Endometrial microvascular endothelial cells (primary cell): ENCODE data around the gene SPINK8. TPM values are rescaled to one million over a fixed set of nuclear protein-coding genes. Genes with fewer than 3 reads are reported as not detected.
"Not testable (repeated sequence)": the region's sequence is repeated elsewhere in the genome, so short reads cannot be mapped to it uniquely, and the experiment has no call there.

Experiments
- in situ Hi-C: cut with HindIII; loops from 2 replicates; pipeline ENCODE4 v1.10.0; 2017; ENCODE audit warnings: low sequenced_read_pairs, low pct_unique_long_range_greater_than_20kb; ENCODE audit errors: inconsistent ontology term
- total RNA-seq: library from RNA; depleted of rRNA; stranded (reverse); fragments of >200 nt; gene quantifications from one replicate; pipeline ENCODE4 v1.2.3, GENCODE V29; 2015; ENCODE audit errors: inconsistent ontology term

The SPINK8 gene
- total RNA-seq = not detected

- in situ Hi-C loops = not testable (repeated sequence)
Measured at GRCh38 chr3:48333346-48334245, at the start of gene SPINK8. SPINK8 (minus strand) TSS chr3:48333661; CDS start chr3:48328341, 5,320 bp downstream.

DNA sequence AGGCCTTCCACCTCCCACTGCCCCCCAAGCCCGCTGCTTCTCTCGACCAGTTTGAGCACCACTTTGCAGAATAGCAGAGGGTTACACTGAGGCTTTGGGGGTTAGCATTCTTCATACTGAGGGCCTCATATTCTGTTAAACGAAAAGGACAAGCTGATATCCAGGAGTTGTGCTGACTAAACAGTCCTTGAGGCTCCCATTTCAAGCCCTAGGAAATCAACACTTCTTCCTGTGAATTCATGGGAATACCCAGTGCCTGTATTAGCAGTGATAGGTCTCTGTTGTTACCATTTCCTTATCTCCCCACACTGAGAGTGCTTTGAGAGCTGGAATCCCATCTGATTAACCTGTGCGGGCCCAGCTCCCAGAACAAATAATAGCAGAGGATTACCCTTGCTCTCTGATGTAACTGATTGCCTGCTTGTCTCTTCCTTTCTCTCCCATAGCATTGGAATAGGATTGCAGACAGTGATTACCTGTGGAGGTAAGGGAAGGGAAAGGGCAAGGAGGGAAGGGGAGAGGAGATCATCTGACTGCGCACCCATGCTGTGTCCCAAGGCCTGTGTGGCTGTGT lies 39.5 kb upstream of the SPINK8 start:
- in situ Hi-C loops = no loop called here

DNA sequence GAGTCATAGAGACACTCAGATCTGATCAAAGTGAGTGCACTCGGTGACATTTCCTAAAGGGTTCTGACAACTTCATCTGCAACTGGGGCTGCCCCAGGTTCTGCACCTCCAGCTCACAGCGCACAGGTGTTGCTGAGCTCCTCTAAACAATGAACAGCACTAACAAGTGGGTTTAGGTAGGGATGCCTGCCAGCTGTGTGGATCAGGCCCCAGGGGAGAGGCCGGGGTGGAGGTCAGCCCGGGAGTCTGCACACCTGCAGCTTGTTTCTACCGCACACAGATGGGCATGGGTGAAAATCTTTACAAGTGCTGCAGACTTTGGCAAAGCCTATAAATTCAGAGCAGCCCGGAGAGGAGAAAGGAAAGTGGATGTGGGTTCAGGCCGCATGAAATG lies 38.9 kb upstream of the SPINK8 start:
- in situ Hi-C loops = no loop called here

DNA sequence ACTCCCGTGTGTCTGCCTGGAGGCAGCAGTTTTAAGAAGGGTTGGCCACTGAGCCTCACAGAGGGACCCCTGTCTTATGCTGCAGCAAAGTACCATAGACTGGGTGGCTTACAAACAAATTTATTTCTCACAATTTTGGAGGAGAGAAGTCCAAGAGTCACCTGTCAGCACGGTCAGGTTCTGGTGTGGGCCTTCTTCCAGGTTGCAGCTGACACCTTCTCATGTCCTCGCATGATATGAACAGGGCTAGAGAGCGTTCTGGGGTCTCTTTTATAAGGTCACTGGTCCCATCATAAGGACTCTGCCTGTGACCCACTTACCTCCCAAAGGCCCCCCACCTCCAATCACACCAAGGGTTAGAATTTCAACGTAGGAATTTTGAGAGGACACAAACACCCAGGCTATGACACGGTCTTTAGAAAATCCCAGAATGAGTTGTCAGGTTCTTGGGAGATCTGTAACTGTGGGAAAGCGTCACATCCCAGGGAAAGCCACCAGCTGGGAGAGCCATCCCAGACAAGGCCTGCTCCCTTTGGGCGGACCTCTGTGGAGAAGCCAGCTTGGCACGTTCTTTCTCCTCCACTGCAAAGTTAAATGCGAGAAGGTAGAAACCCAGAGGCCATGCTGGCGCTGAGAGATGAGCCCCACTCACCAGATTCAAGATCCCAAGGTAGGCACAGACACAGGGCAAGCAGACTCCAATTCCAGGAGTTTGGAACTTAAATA lies 38.4 kb upstream of the SPINK8 start, which contains the start of gene FBXW12:
FBXW12 (plus strand) TSS at position 569 of the 726 bp plus-strand sequence. CDS start 549 bp downstream, outside the sequence.
- in situ Hi-C loops = no loop called here

- in situ Hi-C loops = no loop called here
Measured at GRCh38 chr3:48370333-48370713, 36.9 kb upstream of the SPINK8 start.

DNA sequence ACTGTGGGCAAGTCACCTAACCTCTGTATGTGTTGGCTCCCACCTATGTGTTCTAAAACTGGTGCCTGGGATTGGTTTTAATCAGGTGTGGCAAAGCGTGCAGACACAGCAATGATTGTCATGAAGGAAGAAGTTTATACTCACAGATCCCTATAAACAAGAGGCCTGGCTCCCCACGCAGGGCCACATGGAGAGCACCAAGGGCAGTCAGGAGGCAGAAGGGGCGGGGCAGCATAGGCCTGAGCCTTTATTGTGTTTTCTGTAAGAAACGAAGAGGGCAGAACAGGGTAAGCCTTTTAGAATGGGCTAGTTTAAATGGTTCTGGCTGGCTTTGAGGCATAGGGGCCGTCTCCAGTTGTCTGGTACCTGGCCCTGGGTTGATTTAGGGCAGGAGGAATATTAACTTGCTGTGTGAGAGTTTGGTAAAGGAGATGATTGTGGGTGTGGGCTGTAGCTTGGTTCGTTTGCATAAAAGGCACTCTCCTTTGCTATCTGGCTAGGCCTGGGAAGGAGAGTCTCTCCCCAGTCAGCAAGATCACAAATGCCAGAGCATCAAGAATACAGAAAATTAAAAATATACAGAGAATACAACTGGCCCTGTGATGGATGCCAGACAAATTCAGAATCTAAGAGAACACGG lies 36.4 kb upstream of the SPINK8 start:
- in situ Hi-C loops = no loop called here

GRCh38 chr3:48367201-48367600 lies 33.7 kb upstream of the SPINK8 start:
- in situ Hi-C loops = no loop called here

GRCh38 chr3:48364840-48365239 lies 31.4 kb upstream of the SPINK8 start:
- in situ Hi-C loops = no loop called here

GRCh38 chr3:48361928-48362327 lies 28.5 kb upstream of the SPINK8 start:
- in situ Hi-C loops = no loop called here

DNA sequence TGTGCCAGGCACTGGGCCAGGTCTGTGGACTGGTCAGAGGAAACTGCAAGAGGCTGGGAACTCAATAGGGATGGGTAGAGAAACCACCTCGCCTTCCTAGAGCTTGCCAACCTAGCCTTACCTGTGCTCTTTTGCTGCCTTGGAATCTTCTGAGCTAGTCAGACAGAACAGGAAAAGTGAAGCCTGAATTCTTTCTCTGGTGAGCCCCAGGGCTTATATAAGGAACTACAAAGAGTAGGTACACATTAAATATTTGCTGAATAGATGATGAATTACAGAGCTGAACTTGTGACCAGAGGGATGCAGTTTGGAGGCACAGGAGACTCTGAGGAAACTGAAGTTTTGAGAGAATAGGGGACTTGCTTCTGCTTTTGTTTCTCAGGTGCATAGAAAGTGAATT lies 23.0 kb upstream of the SPINK8 start:
- in situ Hi-C loops = no loop called here

GRCh38 chr3:48353987-48354386 lies 20.5 kb upstream of the SPINK8 start:
- in situ Hi-C loops = no loop called here

- in situ Hi-C loops = no loop called here
Measured at GRCh38 chr3:48352546-48352945, 19.1 kb upstream of the SPINK8 start.

DNA sequence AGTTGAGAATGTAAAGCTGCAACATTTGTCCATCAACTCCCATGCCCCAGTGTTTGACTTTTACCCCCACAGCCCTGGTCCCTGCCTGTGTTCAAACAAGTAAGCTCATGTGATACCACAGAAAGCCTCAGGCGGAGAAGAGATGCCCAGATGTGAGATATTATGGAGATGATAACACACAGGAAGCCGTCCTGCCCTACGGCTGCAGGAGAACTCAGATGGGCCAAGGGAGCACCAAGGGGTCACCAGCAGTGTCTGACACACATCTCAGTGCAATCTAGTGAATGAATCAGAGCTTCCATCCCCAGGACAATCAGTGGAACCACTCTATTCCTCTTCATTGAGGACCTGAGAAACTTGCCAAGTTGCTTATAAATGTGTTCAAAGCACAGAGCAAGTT lies 14.0 kb upstream of the SPINK8 start:
- in situ Hi-C loops = no loop called here

DNA sequence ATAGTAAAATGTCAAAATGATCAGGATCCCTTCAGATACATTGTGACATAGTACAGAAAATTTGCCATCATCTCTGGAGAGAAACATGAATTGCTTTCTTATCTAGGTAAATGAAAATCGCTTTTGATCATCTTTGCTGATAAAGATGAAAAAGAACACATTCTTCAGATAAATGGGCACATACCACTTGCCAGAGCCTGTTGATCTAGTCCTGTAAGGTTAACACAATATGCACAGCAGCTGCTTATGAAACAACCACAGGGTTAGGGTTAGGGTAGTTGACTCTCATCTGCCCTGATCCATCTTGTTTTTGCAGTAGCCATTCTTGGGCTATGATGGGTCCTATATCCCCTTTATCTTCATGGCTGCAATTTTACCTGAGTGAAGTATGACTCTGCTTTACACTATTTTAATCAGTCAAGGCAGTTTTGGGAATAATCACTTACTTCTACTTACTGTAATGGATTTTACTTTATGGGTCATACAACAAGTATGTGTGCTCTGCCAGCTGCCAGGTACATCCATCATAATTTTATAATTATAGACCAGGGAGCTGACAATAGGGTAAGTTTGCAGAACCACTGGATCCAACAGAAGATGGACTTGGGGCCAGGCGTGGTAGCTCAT lies 12.6 kb upstream of the SPINK8 start:
- in situ Hi-C loops = no loop called here

GRCh38 chr3:48344867-48345507 lies 11.5 kb upstream of the SPINK8 start:
- in situ Hi-C loops = no loop called here

DNA sequence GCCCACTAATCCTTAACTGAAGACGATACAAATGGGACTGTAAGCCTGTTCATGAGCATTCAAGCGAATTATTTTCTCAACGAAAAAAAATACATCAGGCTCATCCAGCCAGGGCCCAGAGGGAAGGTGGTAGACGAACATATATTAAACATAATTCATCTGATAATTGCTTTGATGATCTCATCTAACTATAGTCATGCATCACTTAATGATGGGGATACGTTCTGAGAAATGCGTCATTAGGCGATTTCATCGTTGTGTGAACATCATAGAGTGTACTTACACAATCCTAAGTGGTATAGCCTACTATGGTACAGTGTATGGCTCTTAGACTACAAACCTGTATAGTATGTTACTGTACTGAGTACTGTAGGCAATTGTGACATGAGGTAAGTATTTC lies 10.0 kb upstream of the SPINK8 start:
- in situ Hi-C loops = no loop called here

DNA sequence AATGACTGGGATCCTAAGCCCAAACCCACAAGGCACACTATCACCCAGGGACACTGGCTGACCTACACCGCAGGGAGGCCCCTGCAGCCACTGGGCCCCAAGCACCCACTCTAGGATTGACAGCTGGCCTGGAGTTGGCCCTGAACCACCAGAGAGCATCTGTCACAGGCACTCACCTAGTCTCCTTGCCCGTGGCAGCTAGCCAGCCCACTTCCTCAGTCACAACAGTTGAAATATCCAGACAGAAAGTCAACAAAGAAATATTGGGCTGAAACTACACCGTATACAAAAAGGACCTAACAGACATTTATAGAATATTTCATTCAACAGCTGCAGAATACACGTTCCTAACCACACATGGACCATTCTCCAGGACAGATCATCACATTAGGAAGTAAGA lies 5.2 kb upstream of the SPINK8 start:
- in situ Hi-C loops = no loop called here

DNA sequence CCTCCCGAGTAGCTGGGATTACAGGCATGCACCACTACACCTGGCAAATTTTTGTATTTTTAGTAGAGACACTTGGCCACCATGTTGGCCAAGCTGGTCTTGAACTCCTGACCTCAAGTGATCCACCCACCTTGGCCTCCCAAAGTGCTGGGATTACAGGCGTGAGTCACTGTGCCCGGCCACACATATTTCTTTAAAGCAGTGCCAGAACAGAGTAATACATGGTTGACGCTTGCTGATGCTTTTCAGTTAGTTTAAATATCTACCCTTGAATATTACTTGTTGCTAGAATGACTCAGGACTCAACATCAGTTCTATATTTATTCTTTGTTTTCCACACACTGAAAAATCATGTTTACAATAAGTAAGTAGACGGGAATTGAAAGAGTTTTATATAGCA lies 4.1 kb upstream of the SPINK8 start:
- in situ Hi-C loops = not testable (repeated sequence)
